Stimulated activated CD8-positive, alpha-beta memory T cell treated with anti-CD3 and anti-CD28 coated beads, Interleukin-4, amount 100 ng/mL, for 1 hour (primary cell): Measurements from ENCODE around the gene SNX13.

Experiments used
- DNase-seq, 2 donors: peaks; one replicate each; pipeline ENCODE4 v3.0.0-alpha.2; 2020; ENCODE audit warnings: low read depth in 2 of 2, low spot score in 1 of 2

The SNX13 gene

DNA sequence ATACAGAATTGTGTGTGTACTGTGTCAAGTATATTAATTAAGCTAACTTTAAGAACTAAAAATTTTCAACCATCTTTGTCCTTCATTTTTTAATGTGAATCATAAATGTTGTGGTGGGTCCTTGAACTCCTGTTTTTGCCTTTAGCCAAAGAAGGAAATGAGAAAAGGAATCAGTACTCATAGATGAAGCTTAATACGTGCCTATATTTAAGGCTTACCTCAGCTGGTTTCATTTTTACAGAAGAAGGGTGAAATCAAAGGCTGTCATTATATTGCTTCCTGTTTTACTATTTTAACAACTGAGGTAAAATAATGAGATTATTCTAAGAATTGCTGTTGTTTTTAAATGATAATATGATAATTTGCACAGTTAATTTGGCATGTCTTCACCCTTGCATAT, 6.3 kb upstream of the SNX13 start:
- no peak for DNase-seq

DNA sequence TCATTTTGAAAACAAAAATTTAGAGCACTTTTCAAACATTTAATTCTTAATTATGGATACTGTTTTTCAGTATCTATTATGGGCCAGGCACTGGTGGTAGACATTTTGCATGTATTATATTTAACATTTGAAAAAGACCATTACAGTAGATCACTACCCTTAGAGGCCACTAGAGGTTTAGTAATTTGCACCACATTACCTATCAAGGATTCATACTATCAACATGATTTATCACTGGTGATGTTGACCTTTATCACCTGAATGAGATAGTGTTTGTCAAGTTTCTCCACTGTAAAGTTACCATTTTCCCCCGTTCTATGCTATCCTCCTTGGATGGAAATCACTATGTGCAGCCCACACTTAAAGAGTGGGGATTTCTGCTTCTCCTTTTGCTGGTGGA, 4.4 kb upstream of the SNX13 start:
- no peak for DNase-seq

GRCh38 chr7:17943006-17943405, 2.7 kb upstream of the SNX13 start:
- no peak for DNase-seq

DNA sequence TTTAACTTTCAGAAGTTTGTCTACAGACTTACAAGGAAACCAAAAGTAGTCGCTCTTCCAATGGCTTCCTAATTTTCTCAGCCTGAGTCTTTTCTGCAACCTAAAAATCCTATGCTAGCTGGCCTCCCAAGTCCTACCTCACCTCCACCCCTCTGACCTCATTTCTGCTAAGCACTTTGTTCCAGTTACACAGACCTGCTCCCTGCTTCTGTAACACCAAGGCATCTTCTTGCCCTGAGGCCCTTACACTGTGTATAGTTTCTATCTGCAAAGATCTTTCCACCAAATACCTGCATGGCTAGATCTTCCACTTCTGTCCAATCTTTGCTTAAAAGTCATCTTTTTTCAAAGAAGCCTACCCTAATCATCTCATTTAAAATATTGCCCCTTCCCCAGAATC, 1.9 kb upstream of the SNX13 start:
- DNase-seq: no peak

DNA sequence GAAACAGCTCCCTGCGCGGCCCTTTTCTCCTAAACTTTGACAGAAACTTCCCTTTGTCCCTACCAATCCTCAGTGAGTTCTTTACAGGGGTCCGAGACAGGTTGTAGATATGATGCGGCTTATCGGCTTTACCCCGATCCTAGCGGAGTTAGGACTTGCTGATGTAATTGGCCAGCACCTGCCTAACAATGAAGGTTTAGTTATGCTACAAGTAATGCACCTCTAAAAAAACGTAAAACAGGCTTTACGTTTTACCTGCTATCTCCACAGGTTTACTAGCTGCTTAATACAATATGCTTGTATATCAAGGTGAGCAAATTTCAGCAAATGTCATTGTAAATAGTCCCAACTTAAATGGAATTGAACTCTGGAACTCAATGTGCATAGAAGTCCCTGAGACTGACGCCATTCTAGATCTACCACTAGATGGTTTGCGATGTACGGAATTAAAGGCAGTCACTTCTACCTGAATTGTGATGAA, 697 bp upstream of the SNX13 start:
- no peak for DNase-seq

DNA sequence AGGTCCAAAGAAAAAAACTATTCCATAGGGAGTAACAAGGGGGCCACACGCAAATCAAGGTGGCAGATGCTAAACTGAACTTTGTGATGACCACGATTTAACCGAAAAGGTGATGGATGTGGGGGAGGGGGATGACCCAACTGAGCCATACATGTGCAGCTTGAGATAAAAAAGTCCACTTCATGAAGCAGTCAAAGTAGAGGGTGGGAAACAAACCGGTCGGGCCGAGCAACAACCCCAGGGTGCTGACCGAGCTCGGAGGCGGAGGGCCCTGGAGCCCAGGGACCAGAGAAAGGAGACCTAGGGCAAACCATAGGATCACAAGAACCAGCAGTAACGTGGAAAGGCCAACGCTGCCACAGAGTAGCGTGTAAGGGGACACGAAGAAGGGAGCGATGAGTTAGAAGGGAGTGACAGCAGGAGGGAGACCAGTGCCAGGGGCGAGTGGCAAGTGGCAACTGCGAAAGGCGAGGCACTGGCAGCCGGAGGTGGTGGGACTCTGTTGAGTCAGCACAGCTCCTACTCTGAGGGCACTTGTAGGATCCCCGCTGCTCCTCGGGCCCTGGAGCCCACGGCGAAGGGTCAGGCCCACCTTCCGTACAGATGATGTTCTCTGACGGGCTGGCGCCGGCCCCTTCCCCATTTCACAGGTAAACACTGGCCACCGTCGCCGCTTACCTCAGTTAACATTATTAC, 540 bp downstream of the SNX13 start:
- DNase-seq: peak; percentile 17 to 21

DNA sequence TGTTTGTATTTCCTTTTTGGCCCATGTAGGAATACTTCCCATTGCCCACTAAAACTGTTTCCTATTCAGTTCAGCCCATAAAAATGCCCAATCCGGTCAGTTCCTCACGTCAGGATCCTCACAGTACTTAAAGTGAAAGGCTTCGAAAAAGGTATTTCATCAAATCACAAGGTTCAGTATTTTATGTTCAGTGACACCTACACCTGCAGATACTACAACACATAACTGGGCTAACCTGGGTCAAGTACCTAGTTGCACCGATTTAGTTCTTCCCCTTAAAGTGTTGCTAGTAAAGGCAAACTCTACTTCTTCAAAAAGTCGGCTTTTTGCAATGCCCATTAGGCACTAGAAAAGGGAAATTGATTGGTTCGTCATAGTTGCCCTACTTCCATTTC, 1.1 kb downstream of the SNX13 start:
- DNase-seq: no peak

GRCh38 chr7:17937506-17938120, 2.7 kb downstream of the SNX13 start:
- DNase-seq: no peak

DNA sequence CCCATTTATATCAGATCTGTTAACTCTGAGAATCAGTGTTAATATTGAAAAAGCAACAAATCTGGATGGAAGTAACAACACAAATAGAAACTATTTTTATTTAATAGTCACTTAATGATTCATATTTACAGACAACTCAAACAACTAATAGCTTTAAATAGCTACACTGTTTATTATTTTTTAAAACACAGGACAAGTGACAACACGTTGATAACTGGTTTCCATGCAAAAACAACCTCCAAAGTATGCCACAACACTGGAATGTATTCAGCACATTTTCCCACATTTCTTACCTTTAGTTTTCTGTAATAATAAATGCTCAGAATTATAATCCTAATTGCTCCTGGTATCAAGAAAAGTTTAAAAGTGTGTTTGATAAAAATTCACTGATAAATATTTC, 4.0 kb downstream of the SNX13 start:
- no peak for DNase-seq

DNA sequence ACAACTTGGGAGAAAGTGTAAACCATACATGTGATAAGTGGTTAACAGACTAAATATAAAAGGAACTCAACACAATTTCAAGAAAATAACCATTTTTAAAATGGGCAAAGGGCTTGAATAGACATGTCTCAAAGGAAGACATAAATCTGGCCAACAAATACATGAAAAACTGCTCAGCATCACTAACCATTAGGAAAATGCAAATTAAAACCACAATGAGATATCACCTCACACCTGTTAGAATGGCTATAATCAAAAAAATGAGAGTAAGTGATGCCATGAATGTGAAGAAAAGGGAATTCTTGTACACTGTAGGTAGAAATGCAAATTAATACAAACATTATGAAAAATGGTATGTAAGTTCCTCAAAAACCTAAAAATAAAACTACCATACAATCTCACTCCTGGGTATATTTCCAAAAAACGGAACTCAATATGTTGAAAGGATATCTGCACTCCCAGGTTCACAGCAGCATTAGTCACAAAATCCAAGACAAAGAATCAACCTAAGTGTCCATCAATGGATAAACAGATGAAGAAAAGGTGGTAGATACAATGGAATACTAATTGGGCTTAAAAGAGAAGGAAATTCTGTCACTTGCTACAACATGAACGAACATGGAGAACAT, 5.6 kb downstream of the SNX13 start:
- DNase-seq: no peak

DNA sequence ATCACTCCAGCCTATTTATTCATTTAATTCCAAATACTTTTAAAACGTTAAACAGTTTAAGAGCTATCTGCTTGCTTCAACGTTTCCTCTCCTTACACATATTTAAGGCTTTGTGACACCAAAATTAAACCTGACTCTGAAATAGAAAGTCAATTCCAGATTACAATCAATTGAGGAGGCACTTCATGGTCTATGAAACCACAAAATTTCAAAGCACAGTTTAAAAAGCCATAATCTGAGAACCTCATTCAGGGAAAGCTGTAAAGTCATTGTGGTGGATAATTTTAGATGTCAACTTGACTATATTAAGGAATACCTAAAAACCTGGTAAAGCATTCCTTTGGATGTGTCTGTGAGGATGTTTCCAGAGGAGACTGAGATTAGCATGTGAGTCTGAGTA, 6.2 kb downstream of the SNX13 start:
- DNase-seq: no peak

GRCh38 chr7:17932770-17933169, 7.5 kb downstream of the SNX13 start:
- DNase-seq: no peak

DNA sequence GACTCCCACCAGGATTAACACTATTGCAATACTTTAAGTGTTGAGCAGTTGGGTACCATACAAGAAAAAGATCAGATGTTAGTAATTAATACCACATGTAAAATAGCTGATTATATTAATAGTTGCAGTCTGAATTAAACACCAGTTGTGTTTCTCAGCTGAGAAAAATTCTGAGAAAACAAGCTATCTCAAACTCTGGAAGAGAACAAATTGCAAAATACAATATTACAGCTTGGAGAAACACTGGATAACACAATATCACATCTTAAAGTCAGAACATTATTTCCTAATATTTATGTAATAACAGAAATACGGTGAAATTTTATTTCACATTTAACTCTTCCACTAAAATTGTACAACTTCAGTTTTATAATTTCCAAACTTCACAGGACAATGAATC, 9.2 kb downstream of the SNX13 start:
- no peak for DNase-seq

DNA sequence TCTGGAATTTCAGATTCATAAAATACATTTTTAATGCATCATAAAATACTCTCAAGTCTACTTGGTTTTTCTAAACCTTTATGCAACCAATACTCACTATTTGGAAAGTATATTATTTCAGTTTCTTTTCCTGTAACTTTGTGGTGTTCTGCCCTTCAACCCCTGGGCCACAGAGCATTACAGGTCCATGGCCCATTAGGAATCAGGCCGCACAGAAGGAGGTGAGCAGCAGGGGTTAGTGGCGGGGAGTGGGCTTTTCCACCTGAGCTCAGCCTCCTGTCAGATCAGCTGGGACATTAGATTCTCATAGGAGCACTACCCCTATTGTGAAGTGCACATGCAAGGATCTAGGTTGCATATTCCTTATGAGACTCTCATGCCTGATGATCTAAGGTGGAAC, 9.7 kb downstream of the SNX13 start:
- no peak for DNase-seq

- DNase-seq: no peak
These were observed 10.5 kb downstream of the SNX13 start for GRCh38 chr7:17929647-17930395.

GRCh38 chr7:17928055-17928454, 12.2 kb downstream of the SNX13 start:
- no peak for DNase-seq

DNA sequence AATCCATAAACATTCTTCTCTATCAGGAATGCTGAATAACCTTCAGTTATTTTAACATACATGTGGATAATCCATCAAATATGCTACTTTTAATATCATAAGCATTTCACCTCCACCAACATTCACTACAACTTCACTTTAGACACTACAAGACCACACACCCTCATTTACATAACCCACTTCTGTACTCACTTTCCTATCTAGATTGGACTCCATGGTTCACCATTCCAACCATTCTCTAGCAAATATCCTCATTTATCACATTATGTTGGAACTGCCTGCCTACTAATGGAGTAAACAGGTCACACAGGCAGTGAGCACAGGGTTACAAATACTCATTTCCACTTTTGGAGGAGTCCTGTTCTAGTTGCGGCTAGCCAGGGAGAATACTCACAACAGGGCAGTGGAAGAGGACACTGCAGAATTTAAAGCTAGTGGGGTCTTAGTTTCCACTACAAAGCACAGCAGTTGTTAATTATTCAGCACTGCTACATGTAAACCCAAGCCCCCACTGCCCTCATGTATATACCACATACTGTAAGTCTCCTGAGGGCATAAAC, 18.4 kb downstream of the SNX13 start:
- no peak for DNase-seq

- DNase-seq: no peak
These were observed 22.5 kb downstream of the SNX13 start for GRCh38 chr7:17917842-17918241.

- DNase-seq: no peak
These were observed 23.5 kb downstream of the SNX13 start for GRCh38 chr7:17916786-17917185.

GRCh38 chr7:17915796-17916195, 24.5 kb downstream of the SNX13 start:
- DNase-seq: no peak

GRCh38 chr7:17915168-17915567, 25.1 kb downstream of the SNX13 start:
- DNase-seq: no peak

GRCh38 chr7:17913250-17913649, 27.0 kb downstream of the SNX13 start:
- DNase-seq: no peak
